Measurements from ENCODE around the gene TMEM244.
"Not testable (repeated sequence)": the region's sequence is repeated elsewhere in the genome, so short reads cannot be mapped to it uniquely, and the experiment has no call there.

The TMEM244 gene, protein sequence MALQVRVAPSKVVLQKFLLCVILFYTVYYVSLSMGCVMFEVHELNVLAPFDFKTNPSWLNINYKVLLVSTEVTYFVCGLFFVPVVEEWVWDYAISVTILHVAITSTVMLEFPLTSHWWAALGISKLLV

DNA sequence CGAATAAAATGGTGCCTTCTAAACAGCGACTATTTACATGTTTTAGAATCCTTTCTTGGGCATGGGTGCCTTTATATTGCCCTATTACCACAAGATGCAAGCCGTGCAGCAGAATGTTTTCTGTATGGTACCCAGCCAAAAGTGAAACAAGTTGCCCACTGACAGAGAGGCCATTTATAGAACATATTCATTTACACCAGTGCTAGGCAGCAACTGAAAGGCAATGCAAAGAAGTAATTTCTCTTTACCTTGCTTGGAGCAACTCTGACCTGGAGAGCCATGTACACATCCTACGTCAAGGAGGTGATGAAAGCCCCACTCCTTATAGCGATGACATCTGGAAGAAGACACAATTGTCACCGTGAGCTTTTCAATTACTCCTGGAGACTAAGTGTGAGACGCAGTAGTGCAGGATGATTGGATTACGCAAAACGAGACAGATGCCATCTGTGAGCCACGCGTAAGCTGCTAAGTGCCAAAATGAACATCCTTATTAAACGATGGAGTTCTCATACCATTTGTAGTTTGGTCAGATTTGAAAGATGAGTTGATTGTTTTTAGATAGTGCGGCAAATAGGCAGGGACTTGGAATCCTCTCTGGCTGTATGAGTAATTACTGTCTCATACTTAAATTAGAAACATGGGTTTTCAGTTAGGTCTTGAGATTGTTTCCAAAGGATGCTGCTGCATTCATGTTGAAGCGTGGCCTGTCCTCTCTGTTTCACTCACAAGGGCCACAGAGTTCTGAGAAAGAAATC is at the start of gene TMEM244:
TSS of gene TMEM244 (minus strand) at position 408 of the 758 bp plus-strand sequence. CDS start at position 281, 127 bp downstream.
- DNase-seq, result no peak

DNA sequence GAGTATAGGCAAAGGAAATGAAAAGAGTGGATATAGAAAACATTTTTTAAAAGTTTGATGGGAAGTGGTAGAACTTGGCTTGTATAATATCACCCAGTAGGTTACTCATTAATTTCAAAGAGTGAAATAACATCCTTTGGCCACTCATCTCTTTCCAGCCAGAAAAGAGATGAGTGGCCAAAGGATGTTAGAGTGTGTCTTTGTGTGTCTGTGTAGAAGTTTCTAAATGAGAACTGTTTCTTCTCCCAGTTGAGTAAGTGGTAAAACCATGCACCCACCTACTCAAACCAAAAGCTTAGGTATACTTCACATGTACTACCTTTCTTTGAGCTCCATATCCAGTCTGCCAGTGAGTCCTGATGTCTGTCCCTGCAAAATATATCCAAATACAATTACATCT is 47.7 kb upstream of the TMEM244 start:
- no peak for DNase-seq

DNA sequence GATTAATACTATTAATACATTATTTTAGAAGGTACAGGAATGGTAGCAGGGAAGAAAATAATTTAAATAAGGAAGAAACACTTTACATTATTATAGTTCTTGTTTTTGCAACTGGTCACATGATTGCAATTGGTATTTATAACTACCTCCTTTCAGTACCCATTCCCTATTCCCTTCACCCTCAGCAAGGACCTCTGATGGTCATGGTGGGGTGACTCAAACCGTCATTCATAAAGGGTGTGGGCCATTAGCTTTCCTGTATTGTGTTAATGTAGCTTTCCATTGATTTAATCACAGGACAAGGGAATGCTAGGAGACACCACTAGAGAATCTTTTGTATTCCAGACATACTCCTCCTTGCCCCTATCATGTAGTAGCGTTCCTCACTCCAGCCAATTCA is 47.2 kb upstream of the TMEM244 start:
- no peak for DNase-seq

DNA sequence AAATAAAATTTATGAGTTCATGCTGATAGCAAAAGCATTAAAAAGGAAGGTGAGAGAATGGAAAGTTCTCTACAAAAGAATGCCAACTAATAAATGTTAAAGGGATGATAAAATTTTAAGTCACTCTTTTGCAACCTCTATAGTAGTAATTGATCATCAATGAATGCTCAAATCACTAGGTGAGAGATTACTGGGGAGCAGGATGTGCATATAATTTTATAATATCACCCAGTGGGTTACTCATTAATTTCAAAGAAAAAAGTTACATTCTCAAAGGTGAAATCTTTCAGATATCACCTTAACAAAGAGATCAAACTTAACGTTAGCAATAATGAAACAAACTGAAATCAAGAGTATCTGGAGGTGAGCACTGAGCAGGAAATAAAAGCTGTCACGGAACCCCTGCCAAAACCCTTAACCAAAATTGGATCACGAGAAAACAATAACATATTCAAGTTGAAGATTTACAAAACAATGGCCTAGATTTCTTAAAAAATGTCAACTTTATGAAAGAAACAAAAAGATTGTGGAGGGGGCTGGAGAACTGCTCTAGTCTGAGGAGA is 45.5 kb upstream of the TMEM244 start:
- no peak for DNase-seq

DNA sequence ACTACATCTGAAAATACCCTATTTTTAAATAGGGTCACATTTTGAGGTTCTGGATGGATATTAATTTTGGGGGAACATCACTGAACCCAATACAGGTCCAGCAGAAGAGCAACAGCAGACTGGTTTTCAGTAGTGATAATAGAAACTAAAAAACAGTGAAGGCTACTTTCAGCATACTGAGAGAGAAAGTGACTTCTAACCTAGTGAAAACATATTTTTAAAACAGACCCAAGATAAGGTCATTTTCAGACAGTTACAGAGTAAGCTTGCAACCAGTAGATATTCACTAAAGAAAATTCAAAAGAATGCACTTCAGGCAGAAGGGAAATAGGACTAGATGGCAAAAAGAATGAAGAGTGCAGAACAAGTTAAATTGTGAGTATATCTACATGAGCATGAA is 42.0 kb upstream of the TMEM244 start:
- no peak for DNase-seq

DNA sequence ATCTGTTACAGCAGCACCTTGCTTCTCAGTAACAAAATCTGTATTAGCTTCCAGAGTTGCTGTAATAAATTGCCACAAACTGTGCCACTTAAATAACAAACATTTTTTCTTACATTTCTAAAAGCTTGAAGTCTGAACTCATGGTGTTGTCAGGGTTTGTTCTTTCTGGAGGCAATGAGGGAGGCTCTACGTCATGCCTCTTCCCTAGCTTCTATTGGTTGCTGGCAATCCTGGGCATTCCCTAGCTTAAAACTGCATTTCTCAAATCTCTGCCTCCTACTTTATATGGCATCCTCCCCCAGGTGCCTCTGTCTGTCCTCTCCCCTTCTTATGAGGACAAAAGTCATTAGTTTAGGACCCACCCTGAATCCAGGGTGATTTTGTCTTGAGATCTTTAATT is 41.6 kb upstream of the TMEM244 start:
- no peak for DNase-seq

DNA sequence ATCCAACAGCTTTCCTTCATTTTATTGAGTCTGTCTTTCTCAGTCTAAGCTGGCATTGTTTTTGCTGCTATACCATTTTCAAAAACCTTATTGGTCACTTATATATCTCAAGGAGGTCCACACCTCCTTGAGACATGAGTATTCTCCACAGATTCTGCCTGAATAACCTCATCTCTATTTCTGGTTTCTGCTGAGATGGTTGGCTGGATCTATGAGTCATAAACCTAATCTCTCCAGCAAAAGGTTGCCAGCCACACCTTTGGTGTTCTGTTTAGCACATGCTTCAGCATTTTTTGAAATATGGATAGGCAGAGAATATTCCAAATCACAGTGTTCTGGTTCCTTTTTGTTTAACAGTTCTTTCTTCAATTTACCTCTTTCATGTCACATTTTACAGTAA is 40.8 kb upstream of the TMEM244 start:
- no peak for DNase-seq

DNA sequence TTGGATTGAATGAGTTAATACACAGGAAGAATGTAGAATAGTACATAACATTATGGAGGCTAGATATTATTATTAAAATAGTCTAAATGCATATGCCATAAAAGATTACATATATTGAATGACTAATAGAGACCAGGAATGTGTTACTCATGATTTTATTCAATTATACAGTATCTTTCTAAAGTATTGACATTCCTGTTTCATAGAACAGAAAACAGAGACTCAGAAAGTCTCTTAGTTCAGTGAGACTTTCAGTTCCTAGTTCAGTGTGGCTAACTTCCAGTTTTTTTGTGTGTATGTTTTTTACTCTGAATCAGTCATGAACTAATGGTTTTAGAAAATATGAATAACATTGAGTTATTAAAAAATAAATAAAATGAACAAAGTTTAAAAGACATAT is 34.6 kb upstream of the TMEM244 start:
- no peak for DNase-seq

DNA sequence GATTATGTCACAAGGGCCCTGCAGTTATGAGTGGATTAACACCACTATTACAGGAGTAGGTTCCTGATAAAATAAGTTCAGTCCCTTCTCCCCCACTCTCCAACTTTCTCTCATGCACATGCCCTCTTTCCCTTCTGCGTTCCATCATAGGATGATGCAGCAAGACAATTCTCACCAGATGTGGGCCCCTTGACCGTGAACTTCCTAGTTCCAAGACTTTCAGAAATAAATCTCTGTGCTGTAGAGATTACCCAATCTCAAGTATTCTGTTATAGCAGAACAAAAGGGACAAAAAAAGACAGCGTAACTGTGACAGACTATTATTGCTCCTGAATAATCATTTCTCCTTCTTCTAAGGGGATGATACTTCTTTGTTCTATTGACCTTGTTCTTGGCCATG is 33.8 kb upstream of the TMEM244 start:
- DNase-seq, result no peak

DNA sequence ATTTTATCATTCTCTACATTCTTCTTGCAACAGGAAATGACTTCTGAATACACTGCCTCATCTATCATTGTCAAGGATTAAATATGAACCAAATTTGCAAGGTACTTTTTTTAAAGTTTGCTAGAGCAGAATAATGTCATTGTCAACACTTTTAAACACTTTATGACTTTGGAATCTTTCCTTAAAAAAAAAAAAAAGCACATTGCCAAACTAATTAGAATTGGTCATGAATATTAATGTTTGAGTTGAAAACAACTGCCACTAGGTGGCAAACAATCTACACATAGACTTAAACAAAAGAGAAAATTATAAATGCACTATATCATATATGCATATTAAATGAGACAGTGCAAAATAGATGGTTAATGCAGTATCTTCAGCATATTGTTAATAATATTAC is 32.5 kb upstream of the TMEM244 start:
- DNase-seq, result no peak

DNA sequence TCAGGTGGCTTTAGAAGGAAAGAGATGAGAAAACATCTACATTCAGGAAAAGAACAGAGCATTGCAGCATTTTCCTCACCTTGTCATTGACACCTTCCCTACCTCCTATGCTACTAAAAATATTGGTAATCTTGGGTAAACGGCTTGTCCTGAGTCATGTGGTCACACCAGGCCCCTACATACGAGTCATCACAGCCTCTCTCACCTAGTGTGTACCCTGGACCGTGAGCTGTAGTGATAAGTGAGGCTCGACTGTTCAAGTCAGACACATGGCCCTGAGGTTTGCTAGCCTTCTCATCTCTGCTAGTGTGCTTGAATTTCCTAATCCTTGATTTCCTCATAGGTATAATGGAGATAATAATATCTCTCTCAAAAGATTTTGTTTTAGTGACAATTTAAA is 29.6 kb upstream of the TMEM244 start:
- DNase-seq, result no peak

DNA sequence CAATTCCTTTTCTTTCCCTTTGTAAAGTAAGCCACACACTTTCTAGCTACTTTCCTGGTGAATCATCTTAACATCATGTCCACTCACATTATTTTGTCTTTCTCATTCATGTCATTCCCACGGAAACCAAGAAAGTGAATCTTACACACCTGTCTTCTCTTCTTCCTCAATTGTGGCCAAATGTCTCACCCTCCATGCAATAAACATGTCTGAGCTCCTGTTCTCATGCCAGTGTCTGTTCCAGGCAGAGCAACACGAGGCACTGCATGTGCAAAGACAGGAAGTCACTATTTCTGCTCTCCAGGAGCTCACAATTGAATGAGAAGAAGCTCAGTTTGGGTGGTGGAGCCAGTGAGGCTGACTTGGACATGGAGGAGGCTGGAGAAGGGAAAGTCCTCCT is 29.0 kb upstream of the TMEM244 start:
- DNase-seq, result no peak

DNA sequence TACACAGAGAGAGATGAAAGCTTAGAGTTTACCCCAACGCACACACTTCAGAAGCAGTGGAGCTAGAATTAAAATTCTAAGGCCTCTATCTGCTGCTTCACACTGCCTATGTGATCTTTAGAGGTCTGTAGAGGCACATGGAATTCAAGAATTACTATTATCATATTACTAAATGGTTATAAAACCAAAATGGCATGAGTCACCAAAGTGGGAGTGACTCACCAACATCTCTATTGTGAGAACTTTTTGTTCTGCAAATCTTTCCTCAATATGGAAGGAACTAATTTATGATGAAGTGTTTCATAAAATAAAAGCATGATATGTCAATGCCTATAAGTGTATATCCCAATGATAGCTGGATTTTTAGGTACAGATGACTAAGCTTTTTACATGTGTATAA is 28.5 kb upstream of the TMEM244 start:
- DNase-seq, result no peak

DNA sequence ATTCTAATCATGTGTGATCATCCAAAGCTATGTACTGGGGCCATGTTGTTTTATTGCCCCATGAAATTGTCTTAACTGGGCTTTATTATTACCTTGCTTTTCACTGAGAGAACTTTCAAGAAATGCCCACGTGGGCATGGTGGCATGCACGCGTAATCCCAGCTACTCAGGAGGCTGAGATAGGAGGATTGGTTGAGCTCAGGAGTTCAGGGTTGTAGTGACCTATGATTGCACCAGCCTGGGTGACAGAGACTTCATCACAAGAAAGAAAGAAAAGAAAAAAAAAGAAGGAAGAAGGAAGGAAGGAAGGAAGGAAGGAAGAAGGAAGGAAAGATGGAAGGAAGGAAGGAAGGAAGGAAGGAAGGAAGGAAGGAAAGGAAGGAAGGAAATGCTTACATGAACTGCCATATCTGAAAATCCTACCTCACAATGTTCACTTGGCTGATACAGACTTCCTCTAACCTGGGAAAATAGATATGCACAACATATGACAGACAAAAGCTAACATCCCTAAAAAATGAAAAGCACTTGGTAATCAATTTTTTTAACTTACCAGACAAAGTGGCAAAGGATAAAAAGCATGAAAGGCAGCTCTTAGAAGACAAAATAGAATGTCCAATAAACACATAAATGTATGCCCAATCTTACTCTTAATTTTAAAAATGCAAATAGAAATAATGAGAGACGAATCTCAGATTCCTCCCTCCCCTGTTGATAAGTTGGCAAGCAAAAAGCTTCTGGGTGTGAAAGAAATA is 25.5 kb upstream of the TMEM244 start:
- no peak for DNase-seq

DNA sequence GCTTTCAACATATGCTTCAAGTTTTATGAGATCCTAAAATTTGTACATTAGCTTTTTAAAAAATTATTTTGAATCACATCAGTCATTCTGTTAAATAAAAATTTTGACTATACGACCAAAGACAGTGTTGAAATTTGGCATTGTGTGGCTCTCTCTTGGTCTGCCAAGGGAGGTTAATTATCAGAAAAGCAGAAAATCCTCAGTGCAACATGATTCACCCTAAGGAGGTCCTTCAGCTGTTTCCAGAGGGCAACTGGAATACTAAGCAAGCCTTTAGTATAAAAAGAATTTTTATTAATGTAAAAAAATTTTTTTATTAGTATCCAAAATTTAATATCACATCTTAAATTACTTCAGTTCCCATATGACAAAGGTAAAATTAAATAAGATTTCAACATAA is 23.1 kb upstream of the TMEM244 start:
- DNase-seq, result no peak

DNA sequence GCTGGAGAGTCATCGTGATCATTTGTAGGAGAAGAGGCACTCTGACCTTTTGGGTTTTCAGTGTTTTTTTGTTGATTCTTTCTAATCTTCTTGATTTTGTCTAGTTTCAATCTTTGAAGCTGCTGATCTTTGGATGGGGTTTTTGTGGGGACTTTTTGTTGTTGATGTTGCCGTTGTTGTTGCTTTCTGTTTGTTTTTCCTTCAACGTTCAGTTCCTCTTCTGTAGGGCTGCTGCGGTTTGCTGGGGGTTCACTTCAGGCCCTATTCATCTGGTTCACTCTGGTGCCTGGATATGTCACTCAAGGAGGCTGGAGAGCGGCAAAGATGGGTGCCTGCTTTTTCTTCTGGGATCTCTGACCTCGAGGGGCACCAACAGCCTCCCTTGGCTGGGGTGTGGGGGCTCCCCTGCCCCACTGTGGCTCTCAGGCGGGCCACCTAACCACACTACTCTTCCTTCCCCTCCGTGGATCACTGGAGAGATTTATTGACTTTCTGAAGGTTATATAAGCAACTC is 21.5 kb upstream of the TMEM244 start:
- DNase-seq, result no peak

DNA sequence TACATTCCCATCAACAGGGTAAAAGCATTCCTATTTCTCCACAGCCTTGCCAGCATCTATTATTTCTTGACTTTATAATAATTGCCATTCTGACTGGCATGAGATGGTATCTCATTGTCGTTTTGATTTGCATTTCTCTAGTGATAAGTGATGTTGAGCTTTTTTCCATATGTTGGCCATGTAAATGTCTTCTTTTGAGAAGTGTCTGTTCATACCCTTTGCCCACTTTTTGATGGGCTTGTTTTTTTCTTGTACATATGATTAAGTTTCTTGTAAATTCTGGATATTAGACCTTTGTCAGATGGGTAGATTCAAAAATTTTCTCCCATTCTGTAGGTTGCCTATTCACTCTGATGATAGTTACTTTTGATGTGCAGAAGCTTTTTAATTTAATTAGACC is 16.8 kb upstream of the TMEM244 start:
- DNase-seq, result not testable (repeated sequence)

DNA sequence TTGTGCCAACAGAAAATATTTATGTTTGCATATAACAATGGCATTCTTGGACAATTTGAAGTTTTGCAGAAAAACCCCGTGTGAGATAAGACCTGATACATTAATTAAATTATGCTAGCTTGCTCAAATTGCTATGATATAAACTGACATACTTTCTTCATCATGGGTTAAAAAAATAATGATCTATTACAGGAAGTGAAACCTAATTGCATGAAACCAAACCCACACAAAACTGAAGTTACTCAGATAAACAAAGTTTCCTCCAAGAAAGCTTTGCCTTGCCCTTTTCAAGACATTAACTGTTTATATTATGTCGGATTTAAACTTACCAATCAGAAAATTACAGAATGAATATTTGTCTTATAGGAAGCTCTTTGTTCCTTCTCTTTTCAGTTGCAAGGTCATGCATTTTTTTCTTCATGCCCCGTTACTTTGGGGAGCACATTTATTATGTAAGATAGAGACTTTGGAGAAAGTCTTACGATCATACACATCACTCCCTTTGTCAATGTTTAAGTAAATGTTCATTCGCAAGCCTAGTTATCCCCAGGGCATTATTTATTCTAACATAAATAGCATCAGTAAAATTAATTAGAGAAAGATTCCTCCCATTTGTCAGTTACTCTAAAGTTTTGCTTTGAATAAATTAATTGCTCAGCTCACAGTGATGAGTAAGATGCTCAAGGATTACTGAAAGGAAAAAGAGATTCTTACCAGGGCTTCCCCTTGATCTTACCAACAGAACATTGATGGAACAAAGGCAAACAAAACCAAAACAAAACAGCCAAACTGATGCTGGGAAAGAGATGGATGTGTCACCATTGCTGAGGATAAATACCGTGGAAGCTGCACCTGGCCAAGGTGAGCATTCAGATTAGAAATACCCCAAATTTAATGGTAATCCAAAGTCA is 14.8 kb upstream of the TMEM244 start:
- no peak for DNase-seq

DNA sequence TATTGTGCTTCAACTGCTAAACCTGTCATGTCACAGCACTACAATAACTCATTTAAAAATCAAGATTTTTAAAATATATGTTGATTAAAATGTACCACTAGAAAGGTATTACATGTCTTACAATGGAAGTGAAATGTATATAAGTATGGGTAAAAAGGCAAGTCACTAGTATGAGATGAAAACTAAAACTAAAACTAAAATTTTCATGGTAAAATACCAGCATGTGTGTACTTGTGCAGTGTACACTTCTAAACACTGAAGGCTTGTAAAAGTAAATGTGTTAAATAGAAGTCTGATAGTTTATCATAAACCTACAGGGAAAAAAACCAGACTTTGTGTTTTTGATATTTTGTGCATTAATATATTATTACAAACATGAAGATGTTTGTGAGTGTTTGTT is 13.7 kb upstream of the TMEM244 start:
- DNase-seq, result no peak

DNA sequence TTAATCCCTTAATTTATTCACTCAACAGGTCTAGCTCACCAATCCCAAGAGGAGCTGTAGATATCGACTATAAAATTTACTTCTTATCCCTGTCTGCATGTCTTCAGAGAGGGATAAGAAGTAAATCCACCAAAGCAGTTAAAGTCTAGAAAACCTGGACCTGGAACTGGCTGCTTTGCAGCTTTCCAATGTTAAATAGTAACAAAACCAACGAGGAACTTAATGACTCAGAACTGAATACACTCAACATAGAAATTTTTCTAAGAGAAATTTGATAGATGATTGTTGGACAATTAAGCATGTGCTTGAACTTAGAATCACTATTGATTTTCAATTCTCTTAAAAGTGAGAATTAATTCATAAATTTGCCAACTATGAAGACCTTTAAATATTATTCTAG is 11.5 kb upstream of the TMEM244 start:
- DNase-seq, result no peak

DNA sequence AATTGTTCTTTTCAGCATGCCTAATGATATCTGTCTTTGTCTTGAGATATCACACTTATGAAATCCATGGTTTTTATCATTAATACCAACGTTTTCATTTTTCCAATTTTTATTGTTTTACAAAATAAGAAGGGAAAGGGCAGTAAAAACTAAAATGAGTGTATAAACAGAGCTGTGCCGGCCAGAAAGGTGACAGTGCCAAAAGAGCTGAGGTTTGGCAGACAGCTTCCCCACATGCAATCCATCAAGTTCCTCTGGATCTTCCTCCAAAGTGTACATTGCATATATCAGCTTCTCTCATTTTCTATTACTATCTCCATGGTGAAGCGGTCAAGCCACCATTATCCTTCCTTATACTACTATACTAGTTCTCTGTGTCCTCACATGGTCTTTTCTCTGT is 10.1 kb upstream of the TMEM244 start:
- DNase-seq, result no peak

DNA sequence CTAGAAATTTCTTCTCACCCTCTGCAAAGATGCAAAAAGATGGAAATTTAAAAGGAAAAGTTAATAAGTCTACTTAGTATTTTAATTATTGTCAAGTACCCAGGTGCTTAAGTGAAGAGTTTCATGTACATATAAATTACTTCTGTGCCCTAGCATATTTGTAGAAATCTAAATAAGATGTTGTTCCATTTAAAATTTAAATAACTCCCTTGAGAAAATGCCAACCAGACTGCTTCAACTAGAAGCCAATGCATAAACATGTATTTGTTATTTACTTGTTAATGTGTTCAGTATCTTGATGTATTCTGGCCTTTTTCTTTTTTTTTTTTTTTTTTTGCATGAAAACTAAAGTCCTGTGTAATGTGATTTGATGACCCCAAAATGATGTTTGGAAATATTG is 6.3 kb upstream of the TMEM244 start:
- no peak for DNase-seq

DNA sequence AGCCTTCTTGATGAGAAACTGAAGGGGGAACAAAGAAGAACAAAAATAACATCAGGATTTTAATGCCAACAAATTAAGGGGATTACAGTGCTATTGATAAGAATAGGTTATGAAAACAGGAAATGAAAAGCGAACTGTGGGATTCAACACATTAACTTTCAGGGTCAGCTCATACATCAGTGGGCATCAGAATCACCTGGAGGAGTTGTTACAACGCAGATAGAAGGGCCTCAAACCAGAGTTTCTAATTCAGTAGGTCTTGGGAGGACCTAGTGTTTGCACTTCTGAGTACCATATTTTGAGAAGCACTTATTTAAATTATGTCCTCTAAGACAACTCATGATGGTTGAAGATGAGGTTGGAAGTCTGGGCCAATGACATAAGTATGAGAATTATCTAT is 5.6 kb upstream of the TMEM244 start:
- no peak for DNase-seq
